Measurements from ENCODE around the gene CALML6. TPM values are rescaled to one million over a fixed set of nuclear protein-coding genes. Genes with fewer than 3 reads are reported as not detected.

The CALML6 gene
- total RNA-seq, 2 experiments from 2014 or later, result 0.21 to 0.81 TPM

DNA sequence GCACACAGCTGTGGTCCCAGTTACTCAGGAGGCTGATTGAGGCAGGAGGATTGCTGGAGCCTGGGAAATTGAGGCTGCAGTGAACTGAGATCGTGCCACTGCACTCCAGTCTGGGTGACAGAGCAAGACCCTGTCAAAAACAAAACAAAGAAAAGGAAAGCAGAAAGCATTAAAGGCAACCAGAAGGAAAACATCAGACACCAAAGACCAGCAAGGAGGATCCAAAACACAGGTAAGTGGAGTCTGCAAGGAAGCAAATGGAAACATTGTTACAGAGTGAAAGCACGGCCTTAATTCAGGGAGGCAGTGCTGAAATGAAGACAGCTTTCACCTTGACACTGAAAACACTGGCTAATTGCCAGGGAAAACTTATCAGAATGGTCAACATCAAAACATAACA lies 47.7 kb downstream of the CALML6 start:
- Mint-ChIP-seq H3K27ac (no peak overlapping the region), H3K36me3 (ENCODE audit: low read depth) (no peaks in the 10 kb centered on the region), H3K4me3 (no peak overlapping the region), H3K4me1 (peaks cover 10% of the 10 kb centered on the region), H3K9me3 (ENCODE audit: low read depth) (no peaks in the 10 kb centered on the region), H3K27me3 (peaks cover 17% of the 10 kb centered on the region)
- POLR2A ChIA-PET, result no interaction called here
- intact Hi-C loops (cut with DNase I, micrococcal nuclease), result loop anchor here in 1 of 2 experiments (5.0 kb wide), 1 partner anchor 210 kb away; no protein-coding TSS in a partner anchor
- ATAC-seq, result no peak
- no peak for DNase-seq
- CTCF ChIA-PET, result interaction anchor here (0.7 kb wide), 1 partner anchor 82 kb away, joined by 3 read pairs; no protein-coding TSS in a partner anchor

DNA sequence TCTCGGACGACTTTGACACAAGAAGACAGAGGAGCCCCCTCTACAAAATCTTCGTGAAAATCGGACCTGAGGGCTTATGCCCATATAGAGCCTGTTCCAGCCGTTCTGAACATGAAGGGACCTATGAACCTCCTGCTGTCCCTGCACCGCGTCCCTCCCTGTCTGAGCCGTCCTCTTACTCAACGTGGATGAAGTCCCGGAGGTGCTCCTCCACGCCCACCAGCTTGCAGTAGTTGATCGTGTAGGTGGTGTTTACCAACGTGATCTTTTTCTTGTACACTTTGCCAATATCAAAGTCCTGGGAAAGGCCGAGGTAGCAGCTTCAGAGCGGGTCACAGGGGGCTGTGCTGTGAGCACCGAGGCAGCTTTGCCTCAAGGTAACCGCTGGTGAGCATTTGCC lies 48.5 kb downstream of the CALML6 start:
- no peak for DNase-seq
- no peak overlapping the region for H3K27ac Mint-ChIP-seq
- intact Hi-C loops (cut with DNase I, micrococcal nuclease), result loop anchor here in 1 of 2 experiments (5.0 kb wide), 1 partner anchor 209 kb away; no protein-coding TSS in a partner anchor
- peaks cover 15% of the 10 kb centered on the region for H3K27me3 Mint-ChIP-seq
- ATAC-seq, result no peak
- POLR2A ChIA-PET, result no interaction called here
- no peaks in the 10 kb centered on the region for H3K9me3 Mint-ChIP-seq (ENCODE audit: low read depth)
- peaks cover 10% of the 10 kb centered on the region for H3K4me1 Mint-ChIP-seq
- CTCF ChIA-PET, result no interaction called here
- H3K36me3 Mint-ChIP-seq (ENCODE audit: low read depth), result no peaks in the 10 kb centered on the region
- no peak overlapping the region for H3K4me3 Mint-ChIP-seq

DNA sequence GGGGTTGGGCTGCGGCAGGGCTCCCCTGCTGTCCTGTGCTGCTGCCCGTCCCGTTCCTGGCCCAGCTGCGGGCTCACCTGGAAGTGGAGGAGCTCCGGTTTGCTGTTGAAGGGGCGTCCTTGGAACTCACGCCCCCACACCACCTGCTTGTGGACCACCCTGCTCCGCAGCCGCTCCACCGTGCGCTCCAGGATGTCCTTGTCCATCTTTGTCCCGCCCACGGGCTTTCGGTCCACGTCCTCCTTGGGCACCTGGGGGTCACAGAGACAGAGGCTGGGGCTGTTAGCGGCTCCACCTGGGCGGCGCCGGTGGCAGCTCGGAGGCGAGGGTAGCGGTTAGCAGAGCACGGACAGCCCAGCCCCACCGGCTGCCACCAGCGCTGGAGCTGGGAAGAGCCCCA lies 49.8 kb downstream of the CALML6 start:
- ChIA-PET POLR2A (no interaction called here), CTCF (no interaction called here)
- intact Hi-C loops (cut with DNase I, micrococcal nuclease), result loop anchor here in 1 of 2 experiments (5.0 kb wide), 1 partner anchor 207 kb away; no protein-coding TSS in a partner anchor
- Mint-ChIP-seq H3K4me3 (no peak overlapping the region), H3K27ac (no peak overlapping the region), H3K9me3 (ENCODE audit: low read depth) (no peaks in the 10 kb centered on the region), H3K36me3 (ENCODE audit: low read depth) (no peaks in the 10 kb centered on the region), H3K27me3 (peaks cover 12% of the 10 kb centered on the region), H3K4me1 (peaks cover 4% of the 10 kb centered on the region)
- DNase-seq (no peak), ATAC-seq (no peak)

DNA sequence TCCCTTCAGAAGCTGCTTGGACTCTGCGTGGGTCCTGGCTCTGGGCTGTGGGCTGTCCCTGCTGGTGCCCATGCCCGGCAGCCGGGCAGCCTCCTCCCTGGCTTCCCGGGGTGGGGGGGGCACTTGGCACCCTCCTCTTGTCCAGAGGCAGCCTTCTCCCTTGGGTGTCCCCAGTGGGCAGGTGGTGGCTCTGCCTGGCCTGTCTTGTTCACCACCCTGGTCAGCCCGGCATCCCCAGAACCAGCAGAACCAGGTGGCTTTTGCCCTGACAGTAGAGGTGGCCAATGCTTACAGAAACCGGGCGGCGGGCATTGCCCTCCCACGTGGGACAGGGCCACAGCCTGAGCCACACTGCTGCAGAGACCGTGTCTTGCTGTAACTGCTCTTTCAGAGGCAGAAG lies 50.5 kb downstream of the CALML6 start:
- Mint-ChIP-seq H3K27ac (no peak overlapping the region), H3K4me1 (no peaks in the 10 kb centered on the region), H3K27me3 (peaks cover 10% of the 10 kb centered on the region), H3K4me3 (no peak overlapping the region), H3K36me3 (ENCODE audit: low read depth) (no peaks in the 10 kb centered on the region), H3K9me3 (ENCODE audit: low read depth) (no peaks in the 10 kb centered on the region)
- ChIA-PET CTCF (no interaction called here), POLR2A (no interaction called here)
- intact Hi-C loops (cut with DNase I, micrococcal nuclease), result no loop called here
- DNase-seq, result no peak
- ATAC-seq, result no peak

DNA sequence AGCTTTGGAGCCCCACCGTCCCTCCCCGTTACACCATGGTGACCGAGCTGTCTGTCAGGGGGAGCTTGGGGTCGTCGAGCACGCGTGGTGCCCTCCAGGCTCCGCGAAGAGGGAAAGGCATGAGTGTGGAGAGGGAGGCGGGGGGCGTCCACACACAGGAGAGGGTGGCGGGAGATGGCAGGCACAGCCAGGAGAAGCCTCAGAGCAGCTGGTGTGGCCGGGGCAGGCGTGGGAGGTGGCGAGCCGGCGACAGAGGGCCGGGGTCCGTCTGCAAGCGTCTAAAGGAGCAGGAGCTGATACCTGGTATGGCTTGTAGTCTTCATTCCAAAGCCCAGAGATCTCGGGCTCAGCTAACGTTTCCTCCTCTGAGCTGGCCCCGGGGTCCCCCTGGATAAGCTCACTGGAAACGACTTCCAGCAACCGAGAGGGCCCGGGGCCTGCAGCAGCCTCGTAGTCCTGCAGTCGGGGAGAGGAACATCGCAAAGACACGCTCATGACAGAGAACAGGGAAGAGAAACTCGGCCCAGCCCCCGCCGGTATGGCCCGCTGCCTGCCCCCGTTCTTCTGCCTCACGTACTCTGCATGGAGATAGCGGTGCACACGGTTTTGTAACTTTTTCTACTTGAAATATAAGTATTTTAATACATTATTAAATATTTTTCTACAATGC lies 51.1 kb downstream of the CALML6 start:
- Mint-ChIP-seq H3K4me1 (no peaks in the 10 kb centered on the region), H3K27me3 (peaks cover 3% of the 10 kb centered on the region), H3K27ac (no peak overlapping the region), H3K4me3 (no peak overlapping the region), H3K9me3 (ENCODE audit: low read depth) (no peaks in the 10 kb centered on the region), H3K36me3 (ENCODE audit: low read depth) (no peaks in the 10 kb centered on the region)
- DNase-seq (no peak), ATAC-seq (no peak)
- POLR2A ChIA-PET, result interaction anchor here (0.6 kb wide), 1 partner anchor 1734 kb away, joined by 3 read pairs; no protein-coding TSS in a partner anchor
- intact Hi-C loops (cut with DNase I, micrococcal nuclease), result no loop called here
- CTCF ChIA-PET, result interaction anchor here (0.9 kb wide), 1 partner anchor 21 kb away, joined by 3 read pairs; no protein-coding TSS in a partner anchor

Other genes with a start within 250 kb of the CALML6 start
- 10 to 100 TPM; 24.2 to 27.6 TPM for gene SLC35E2B, start 222.5 kb upstream of the CALML6 start, total RNA-seq
- 10 to 100 TPM; 44.3 to 50.5 TPM for gene CDK11A, start 190.9 kb upstream of the CALML6 start, total RNA-seq
- 10 to 100 TPM; 53.1 to 56.2 TPM for gene NADK, start 136.8 kb upstream of the CALML6 start, total RNA-seq
- gene GNB1, start 24.2 kb upstream of the CALML6 start, total RNA-seq, result 100 to 1,000 TPM; 347 to 669 TPM
- 1 to 10 TPM in 1 of 2 experiments, under 1 TPM in 1; 0.88 to 1.1 TPM for gene TMEM52, start 4.0 kb downstream of the CALML6 start, total RNA-seq
- gene CFAP74, start 88.5 kb downstream of the CALML6 start, total RNA-seq, result under 1 TPM in 1 of 2 experiments, not detected in 1; 0.25 TPM
- gene GABRD, start 104.1 kb downstream of the CALML6 start, total RNA-seq, result not detected
- 10 to 100 TPM in 1 of 2 experiments, 1 to 10 TPM in 1; 9.8 to 10.9 TPM for gene PRKCZ, start 135.2 kb downstream of the CALML6 start, total RNA-seq